HG03432 (cell line): Measurements from ENCODE around the gene TAS1R3.
A peak's percentile ranks its signal among the peaks of the same experiment; 100 is the strongest.

Source experiments
- ATAC-seq: cut with Tn5 transposase; IDR thresholded peaks from one replicate; pipeline ENCODE4 v1.9.1; 2021; ENCODE audit warnings: mild to moderate bottlenecking, moderate library complexity; ENCODE audit not compliant: unreplicated experiment

TAS1R3 gene

GRCh38 chr1:1349256-1350012 lies 18.4 kb downstream of the TAS1R3 start, which contains the start of gene DVL1:
DVL1 (minus strand) TSS chr1:1349418; CDS start chr1:1349065, 353 bp downstream.
- peak; percentile 69 for ATAC-seq

DNA sequence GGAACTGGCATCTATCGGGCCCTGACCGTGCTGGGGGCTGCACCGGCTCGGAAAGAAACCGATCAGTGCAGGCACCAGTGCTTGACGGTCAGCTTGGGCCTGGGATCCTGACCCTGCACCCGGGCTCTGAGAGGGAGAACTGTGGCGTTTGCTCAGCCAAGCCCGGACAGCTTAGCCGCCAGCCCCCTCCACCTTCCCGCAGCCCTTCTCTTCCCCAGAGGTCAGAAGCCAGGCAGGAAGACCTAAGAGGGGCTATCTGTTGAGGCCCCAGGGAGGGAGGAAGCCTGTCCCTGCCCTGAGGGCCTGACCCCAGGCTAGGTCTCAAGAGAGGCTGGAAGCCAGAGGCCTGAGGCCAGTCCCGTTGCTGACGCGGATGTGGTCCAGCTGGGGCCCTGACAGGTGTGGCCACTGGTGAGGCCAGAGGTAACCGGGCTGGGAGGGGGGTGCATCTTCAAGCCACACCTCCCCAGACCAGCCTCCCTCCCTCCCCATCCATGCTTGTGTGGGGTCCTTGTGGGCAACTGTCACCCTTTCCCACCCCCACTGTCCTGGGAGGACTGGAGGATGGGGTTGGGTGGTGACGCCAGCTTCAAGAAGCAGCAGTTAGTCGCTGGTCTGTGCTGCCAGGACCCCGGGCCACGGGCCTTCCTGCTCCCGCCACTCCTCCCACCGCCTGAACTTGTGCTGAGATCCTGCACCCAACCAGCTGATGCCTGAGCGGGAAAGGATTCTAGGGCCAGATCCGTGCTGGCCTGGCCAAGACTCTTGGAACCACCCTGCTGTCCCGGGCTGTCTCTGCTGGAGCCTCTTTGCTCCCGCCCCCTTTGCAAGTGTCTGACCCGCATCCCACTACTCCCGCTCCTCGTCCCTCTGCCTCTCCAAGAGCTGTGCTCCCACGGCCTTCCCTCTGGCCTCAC lies 20.7 kb downstream of the TAS1R3 start:
- no peak for ATAC-seq

GRCh38 chr1:1352786-1353388 lies 21.8 kb downstream of the TAS1R3 start:
- ATAC-seq, result no peak

DNA sequence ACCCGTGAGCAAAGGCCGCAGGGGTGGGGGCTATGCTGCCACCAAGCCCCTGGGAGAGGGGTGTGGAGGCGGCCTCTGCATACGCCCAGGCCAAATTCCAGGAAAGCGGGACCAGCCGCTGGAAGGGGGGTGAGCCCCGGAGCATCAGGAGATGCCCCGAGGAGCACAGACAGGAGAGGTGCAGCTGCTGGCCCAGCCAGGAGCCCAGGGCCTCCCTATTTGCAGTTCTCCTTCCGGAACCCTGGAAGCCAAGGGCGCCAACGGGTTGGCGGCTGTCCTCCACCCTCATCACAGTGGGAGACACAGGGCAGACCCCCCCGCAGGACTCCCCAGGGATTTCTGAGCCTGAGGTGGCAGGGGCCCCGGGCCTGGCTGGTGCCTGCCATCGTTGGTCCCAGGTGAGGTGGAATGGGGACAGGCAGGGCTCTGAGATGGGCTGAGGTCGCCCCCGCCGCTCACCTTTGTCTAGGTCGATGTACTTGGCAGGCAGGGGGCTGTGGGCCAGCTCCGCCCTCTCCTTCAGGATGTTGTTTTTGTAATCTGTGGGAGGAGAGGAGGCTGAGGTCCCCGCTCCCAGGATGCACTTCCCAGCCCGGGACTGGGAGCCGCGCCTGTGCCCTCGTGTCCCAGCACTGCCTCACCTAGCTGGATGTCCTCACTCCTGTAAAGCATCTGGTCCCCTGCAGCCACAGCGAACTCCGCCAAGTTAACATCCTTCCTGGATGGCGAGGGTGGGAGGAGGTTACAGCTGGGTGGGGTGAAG lies 22.5 kb downstream of the TAS1R3 start:
- no peak for ATAC-seq

DNA sequence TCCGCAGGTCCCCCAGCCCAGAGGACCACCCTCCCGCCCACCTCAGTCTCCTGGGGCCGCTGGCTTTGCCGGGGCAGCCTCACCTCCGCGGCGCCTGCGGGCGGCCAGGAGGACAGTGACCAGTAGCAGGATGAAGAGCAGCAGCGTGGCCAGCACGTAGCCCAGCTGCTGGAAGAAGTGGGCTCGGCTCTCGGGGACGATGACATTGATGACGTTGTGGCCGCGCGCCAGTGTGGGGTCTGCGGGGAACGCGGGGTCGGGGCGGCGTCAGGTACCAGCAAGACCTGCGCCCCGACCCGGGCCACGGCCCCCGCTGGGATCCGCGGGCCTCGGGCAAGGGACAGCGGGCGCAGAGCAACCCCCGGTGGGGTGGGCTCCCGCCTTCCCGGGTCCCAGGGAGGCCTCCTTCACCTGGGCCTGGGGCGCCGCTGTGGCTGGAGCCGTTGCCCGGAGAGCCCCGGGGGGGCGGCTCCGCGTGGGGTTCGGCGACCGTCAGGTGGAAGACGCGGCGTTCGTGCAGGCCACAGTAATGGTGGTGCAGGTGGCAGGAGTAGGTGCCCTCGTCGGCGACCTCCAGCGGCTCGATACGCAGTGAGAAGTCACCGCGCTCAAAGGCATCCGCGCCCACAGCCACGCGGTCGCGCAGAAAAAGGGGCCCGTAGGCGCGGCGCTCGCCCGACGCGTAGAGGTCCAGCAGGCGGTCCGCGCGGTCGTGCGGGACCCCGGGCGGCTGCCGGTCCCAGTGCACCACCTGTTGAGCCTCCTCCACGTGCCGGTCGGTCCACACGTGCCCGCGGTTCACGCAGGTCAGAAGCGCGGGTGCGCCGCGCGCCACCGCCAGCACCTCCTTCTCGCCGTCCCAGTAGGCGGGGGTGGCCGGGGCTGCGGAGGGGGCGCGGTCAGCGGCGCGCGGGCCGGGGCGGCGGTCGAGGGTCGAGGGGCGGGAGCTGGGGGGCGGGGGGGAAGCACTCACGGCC lies 23.5 kb downstream of the TAS1R3 start:
- ATAC-seq, result no peak

DNA sequence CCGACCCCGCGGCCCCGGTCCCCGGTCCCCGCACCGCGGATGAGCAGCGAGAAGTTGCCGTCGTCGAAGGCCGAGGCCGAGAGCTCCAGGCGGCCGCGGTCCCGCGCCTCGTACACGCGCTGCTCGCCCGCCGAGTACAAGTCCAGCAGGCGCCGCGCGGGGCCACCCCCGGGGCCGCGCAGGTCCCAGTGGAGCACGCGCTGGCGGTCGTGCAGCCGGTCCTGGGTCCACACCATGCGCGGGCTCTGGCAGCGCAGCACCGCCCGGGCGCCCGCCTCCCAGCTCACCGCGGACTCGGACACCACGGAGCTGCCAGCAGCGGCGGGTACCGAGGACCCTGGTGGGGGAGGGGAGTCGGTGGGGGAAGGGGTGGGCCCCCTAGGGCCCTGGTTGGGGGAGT lies 24.3 kb downstream of the TAS1R3 start:
- ATAC-seq, result no peak

GRCh38 chr1:1356166-1356795 lies 25.2 kb downstream of the TAS1R3 start:
- no peak for ATAC-seq

GRCh38 chr1:1356796-1357401 lies 25.8 kb downstream of the TAS1R3 start:
- no peak for ATAC-seq

GRCh38 chr1:1357871-1358432 lies 26.9 kb downstream of the TAS1R3 start:
- no peak for ATAC-seq

- ATAC-seq, result no peak
Measured at GRCh38 chr1:1358433-1359271, 27.6 kb downstream of the TAS1R3 start, which contains the start of gene MXRA8. MXRA8 (minus strand) TSS chr1:1358555; CDS start chr1:1358504, 51 bp downstream.

GRCh38 chr1:1359308-1359663 lies 28.2 kb downstream of the TAS1R3 start:
- no peak for ATAC-seq

- ATAC-seq, result no peak
Measured at GRCh38 chr1:1359664-1360468, 28.8 kb downstream of the TAS1R3 start.

GRCh38 chr1:1360506-1361169 lies 29.6 kb downstream of the TAS1R3 start:
- ATAC-seq, result no peak

DNA sequence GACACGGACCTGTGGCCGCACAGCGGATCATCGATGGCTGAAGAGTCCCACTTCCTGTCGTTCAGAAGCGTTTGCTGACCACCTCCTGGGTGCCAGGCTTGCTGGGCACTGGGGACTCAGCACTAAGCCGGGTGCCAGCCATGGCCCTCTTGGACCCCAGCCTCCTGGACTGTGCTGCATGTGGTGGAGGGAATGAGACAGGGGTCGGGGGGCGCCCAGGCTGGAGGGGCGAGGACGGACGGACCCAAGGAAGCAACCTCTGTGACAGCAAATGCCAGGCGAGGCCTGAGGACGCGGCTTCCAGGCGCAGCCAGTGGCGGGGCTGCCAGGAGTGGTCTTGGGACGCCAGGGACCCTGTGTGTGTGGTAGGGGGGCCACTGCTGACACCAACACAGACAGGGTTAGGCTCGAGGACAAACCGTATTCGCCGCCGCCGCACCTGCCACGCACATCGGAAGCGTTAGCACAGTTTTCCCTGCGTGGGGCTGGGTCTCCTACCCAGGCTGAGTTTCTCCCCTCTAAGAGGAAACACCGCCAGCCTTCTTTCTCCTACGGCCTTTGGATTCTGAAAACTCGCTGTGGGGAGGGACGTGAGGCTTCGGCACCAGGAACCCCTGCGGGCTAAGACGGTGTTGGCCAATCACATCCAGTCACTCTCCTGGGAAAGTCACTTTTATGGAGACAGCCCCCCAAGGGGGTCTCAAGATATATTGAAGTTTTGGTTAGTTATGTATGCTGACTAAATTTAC lies 30.3 kb downstream of the TAS1R3 start:
- ATAC-seq, result no peak

DNA sequence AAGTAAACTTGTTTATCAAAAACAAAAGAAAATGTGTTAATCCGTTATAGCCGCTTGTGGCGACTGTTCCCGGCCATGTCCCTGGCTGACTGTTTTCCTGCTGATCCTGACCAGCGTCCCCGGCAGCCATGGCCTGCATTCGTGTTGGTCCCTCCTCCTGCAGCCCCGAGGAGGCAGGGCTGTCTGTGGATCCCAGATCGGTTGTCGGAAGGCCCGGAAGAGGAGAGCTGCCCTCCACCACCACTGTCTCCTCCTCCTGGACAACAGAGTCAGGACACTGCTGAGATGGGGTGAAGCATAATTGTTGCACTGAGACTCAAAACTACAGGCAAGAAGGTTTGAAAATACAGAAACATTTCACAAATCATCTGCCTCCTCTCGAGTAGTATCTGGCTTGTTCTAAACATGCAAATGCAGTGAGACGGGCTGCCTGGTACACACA lies 30.9 kb downstream of the TAS1R3 start:
- no peak for ATAC-seq
